ENCODE measurements around the gene LRRC25.
"Not testable (repeated sequence)": the region's sequence is repeated elsewhere in the genome, so short reads cannot be mapped to it uniquely, and the experiment has no call there.

Gene LRRC25

GRCh38 chr19:18424122-18424889 is 26.9 kb upstream of the LRRC25 start:
- DNase-seq = no peak

DNA sequence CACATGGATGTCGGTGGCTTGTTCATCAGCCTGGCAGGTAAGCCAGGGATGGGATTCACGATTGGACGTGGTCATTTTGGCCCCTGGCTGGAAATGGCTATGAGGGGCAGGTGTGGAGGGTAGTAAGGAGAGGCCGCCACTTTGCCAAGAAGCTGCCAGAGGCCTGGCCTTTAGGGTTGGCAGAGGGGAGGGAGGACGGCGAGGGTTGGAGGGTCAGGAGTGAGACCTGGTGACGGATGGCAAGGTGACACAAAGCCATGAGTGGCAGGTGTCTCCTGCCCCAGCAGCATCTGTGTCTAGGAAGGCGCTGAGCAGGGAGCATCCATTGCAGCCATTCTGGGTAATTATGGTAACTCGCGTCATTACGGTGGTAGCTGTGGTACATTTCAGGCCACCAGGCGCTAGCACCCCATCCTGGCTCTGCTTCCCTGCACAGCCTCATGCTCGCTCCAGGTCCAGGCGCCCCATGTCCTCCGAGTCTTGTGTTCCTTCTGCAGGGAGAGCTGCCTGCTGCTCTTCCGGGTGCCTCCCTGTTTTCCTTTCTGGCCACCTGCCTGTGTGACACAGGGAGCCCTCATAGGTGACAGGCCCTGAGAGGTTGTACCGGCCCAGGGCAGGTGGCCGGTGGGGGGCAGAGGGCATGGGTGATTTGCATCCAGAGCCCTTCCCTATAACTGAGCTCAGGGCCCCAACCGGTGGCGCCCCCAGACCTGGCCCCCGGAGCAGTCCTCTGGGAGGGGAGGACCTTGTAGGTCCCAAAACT is 26.0 kb upstream of the LRRC25 start:
- no peak for DNase-seq

GRCh38 chr19:18422530-18423191 is 25.2 kb upstream of the LRRC25 start:
- peak; percentile 32 for DNase-seq

DNA sequence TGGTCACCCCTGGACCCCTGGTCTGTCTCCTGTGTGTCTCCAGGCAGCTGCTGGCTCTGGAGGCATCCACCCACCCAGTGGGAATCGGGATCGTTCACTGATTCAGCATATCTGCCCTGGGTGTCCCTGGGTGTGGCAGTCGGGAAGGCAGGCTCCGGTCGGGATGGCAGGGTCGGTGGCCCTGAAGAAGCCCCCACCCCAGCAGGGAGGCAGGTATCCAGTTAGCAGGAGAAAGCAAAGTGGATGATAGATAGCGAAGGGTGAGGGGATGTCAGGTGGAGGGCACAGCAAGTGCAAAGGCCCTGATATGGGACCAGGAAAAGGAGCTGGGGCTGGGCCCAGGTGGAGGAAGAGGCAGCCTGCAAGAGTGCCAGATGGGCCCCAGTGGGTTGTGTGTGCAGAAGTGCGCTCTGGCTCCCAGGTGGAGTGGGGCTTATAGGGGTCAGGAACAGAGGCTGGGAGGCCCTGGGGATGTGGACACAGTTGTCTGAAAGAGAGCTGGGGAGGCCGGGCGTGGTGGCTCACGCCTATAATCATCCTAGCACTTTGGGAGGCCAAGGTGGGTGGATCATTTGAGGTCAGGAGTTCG is 24.0 kb upstream of the LRRC25 start:
- DNase-seq = peak; percentile 9

- peak; percentile 17 for DNase-seq
Observed at GRCh38 chr19:18420930-18421329, 23.5 kb upstream of the LRRC25 start.

DNA sequence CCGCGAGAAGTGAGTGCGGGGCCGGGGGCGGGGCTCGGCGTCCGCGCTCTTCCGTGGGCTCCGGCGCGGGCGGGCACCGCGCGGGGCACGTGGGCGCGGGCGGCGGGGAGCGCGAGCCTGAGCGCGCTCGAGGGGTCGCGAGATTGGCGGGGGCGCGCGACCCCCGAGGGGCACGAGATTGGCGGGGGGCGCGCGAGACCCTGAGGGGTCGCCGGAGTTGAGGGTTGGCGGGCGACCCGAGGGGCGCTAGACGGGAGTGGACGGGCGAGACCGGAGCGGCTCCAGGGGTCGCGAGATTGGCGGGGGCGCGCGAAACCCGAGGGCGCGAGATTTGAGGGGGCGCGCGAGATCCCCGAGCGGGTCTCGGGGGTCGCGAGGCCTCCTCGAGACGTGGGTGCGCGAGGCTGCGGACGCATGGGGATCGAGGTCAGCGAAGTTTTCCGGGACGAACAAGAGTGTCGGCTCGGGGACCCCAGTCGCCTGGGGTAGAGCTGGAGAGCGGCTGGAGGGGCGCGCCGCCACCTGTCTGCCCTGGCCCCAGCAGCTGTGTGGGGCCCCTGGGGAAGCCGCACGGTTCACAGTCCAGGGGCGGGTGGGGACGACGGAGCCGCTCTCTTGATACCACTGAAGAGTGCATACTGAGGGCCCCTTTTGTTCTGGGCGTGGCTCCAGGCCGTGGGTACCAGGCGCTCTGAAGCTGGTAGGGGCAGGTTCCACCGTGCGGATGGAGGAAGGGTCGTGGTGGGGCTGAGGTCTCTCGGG is 22.5 kb upstream of the LRRC25 start:
- DNase-seq = peak; percentile 72

- no peak for DNase-seq
Observed at GRCh38 chr19:18419195-18419698, 21.8 kb upstream of the LRRC25 start, which contains the start of gene SSBP4. Gene SSBP4 (plus strand): TSS chr19:18419398. CDS start chr19:18419649, 251 bp downstream.

GRCh38 chr19:18418483-18419194 is 21.2 kb upstream of the LRRC25 start:
- peak; percentile 90 for DNase-seq

GRCh38 chr19:18418029-18418482 is 20.6 kb upstream of the LRRC25 start:
- peak; percentile 56 for DNase-seq

GRCh38 chr19:18417250-18418028 is 20.0 kb upstream of the LRRC25 start:
- DNase-seq = peak; percentile 89

- peak; percentile 90 for DNase-seq
Observed at GRCh38 chr19:18416778-18417249, 19.4 kb upstream of the LRRC25 start.

GRCh38 chr19:18415178-18415867 is 17.9 kb upstream of the LRRC25 start:
- DNase-seq = peak; percentile 45

- peak; percentile 60 for DNase-seq
Observed at GRCh38 chr19:18414504-18415177, 17.2 kb upstream of the LRRC25 start.

- DNase-seq = no peak
Observed at GRCh38 chr19:18412610-18413239, 15.3 kb upstream of the LRRC25 start.

GRCh38 chr19:18408053-18408476 is 10.6 kb upstream of the LRRC25 start:
- no peak for DNase-seq

GRCh38 chr19:18406749-18407148 is 9.3 kb upstream of the LRRC25 start:
- DNase-seq = no peak

DNA sequence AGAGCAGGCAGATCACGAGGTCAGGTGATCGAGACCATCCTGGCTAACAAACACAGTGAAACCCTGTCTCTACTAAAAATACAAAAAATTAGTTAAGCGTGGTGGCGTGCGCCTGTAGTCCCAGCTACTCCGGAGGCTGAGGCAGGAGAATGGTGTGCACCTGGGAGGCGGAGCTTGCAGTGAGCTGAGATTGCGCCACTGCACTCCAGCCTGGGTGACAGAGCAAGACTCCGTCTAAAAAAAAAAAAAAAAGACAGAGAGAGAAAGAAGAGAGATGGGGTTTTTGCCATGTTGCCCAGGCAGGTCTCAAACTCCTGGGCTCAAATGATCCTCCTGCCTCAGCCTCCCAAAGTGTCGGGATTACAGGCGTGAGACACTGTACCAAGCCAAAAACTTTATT is 8.3 kb upstream of the LRRC25 start:
- not testable (repeated sequence) for DNase-seq

DNA sequence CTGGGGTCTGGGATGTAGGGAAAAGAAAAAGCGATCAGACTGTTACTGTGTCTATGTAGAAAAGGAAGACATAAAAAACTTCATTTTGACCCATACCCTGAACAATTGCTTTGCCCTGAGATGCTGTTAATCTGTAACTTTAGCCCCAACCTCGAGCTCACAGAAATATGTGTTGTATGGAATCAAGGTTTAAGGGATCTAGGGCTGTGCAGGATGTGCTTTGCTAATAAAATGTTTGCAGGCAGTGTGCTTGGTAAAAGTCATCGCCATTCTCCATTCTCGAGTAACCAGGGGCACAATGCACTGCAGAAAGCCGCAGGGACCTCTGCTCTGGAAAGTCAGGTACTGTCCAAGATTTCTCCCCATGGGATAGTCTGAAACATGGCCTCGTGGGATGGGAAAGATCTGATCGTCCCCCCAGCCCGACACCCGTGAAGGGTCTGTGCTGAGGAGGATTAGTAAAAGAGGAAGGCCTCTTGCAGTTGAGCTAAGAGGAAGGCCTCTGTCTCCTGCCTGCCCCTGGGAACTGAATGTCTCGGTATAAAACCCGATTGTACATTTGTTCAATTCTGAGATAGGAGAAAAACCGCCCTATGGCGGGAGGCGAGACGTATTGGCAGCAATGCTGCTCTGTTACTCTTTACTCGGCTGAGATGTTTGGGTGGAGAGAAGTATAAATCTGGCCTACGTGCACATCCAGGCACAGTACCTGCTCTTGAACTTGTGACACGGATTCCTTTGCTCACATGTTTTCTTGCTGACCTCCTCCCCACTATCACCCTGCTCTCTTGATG is 5.2 kb upstream of the LRRC25 start:
- DNase-seq = not testable (repeated sequence)
